ENCODE results near the gene FMN1.

GRCh38 chr15:32887090-32887489, 307.4 kb downstream of the FMN1 start:
- no peak for TF ChIP-seq EZH2 (IDR thresholded peaks at IDR 0.05)
- TF ChIP-seq POLR2AphosphoS5 (IDR thresholded peaks at IDR 0.05; ENCODE audit: borderline replicate concordance, low read depth, low read length) = no peak
- TF ChIP-seq FOXP2 (optimal IDR thresholded peaks at IDR 0.05; ENCODE audit: control extremely low read depth, extremely low read length, insufficient read depth) = no peak

Data from SK-N-MC (cell line).